Measurements from ENCODE around the gene KATNB1.
"Not testable (repeated sequence)": the region's sequence is repeated elsewhere in the genome, so short reads cannot be mapped to it uniquely, and the experiment has no call there.

KATNB1 gene

GRCh38 chr16:57707331-57707730 is 28.2 kb upstream of the KATNB1 start:
- no peak for TF ChIP-seq CTCF (IDR thresholded peaks at IDR 0.05; ENCODE audit: borderline replicate concordance, insufficient read depth, low read depth, low read length)
- H3K4me3 ChIP-seq (ENCODE audit: low read depth, low read length) = no peak overlapping the region

- H3K4me3 ChIP-seq (ENCODE audit: low read depth, low read length) = no peak overlapping the region
- TF ChIP-seq CTCF (IDR thresholded peaks at IDR 0.05; ENCODE audit: borderline replicate concordance, insufficient read depth, low read depth, low read length) = no peak
Measured at GRCh38 chr16:57708168-57708567, 27.4 kb upstream of the KATNB1 start.

GRCh38 chr16:57709663-57710062 is 25.9 kb upstream of the KATNB1 start:
- TF ChIP-seq CTCF (IDR thresholded peaks at IDR 0.05; ENCODE audit: borderline replicate concordance, insufficient read depth, low read depth, low read length) = no peak
- H3K4me3 ChIP-seq (ENCODE audit: low read depth, low read length) = no peak overlapping the region

GRCh38 chr16:57711346-57711745 is 24.2 kb upstream of the KATNB1 start:
- no peak for TF ChIP-seq CTCF (IDR thresholded peaks at IDR 0.05; ENCODE audit: borderline replicate concordance, insufficient read depth, low read depth, low read length)
- no peak overlapping the region for H3K4me3 ChIP-seq (ENCODE audit: low read depth, low read length)

- H3K4me3 ChIP-seq (ENCODE audit: low read depth, low read length) = no peak overlapping the region
- no peak for TF ChIP-seq CTCF (IDR thresholded peaks at IDR 0.05; ENCODE audit: borderline replicate concordance, insufficient read depth, low read depth, low read length)
Measured at GRCh38 chr16:57711993-57712392, 23.6 kb upstream of the KATNB1 start.

GRCh38 chr16:57712569-57712968 is 23.0 kb upstream of the KATNB1 start:
- not testable (repeated sequence) for H3K4me3 ChIP-seq (ENCODE audit: low read depth, low read length)

GRCh38 chr16:57713596-57713995 is 22.0 kb upstream of the KATNB1 start:
- no peak overlapping the region for H3K4me3 ChIP-seq (ENCODE audit: low read depth, low read length)
- no peak for TF ChIP-seq CTCF (IDR thresholded peaks at IDR 0.05; ENCODE audit: borderline replicate concordance, insufficient read depth, low read depth, low read length)

GRCh38 chr16:57714047-57714446 is 21.5 kb upstream of the KATNB1 start:
- TF ChIP-seq CTCF (IDR thresholded peaks at IDR 0.05; ENCODE audit: borderline replicate concordance, insufficient read depth, low read depth, low read length) = no peak
- H3K4me3 ChIP-seq (ENCODE audit: low read depth, low read length) = no peak overlapping the region
